Skeletal muscle cell (primary cell): ENCODE data around the gene MAPKAPK3.

Experiments
- DNase-seq: peaks from one replicate; pipeline ENCODE4 v3.0.0-alpha.2; 2010; ENCODE audit warnings: low read depth
- H3K4me3 ChIP-seq: 2 replicates; pipeline ENCODE4 v1.5.1; 2011; ENCODE audit warnings: low read depth, mild to moderate bottlenecking, control low read depth, low read length, moderate library complexity

Gene MAPKAPK3

DNA sequence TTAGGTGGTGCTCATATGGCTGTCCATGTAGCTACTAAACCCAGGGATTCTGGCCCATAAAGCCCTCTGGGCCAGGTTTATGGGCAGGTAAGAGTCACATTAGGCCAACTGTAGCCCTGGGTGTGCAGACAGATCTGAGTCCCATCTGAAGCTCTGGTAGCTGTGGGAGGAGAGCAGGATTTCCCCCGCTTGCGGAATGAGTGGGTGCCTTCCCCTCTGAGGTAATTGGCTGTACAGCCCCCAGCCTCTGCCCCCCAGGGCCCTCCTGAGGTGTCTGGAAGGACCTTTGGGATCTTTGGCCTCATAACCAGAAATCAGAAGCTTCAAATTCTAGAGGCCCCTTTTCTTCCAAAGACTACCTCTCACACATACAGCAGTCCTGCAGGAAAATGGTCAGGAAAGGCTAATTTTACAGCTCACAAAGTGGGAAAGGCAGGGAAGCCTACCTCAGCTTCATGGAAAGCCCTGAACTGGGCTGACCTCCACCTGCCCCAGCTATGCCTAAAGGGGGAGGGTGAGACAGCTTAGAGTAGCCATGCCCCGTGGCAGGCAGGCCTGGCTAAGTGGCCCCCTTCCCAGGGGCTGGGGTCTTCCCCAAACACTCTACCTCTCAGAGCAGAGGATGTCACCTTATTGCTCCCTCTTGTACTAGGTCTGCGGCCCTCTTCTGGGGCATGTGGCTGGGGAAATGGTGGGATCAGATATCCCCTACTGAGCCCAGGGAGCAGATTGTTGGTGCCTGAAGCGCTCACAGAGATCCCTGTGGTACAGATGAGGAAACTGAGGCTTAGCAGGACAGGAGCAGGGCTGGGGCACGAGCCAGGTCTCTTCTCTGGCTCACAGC, 30.8 kb upstream of the MAPKAPK3 start:
- H3K4me3 ChIP-seq = no peak overlapping the region
- DNase-seq = no peak

DNA sequence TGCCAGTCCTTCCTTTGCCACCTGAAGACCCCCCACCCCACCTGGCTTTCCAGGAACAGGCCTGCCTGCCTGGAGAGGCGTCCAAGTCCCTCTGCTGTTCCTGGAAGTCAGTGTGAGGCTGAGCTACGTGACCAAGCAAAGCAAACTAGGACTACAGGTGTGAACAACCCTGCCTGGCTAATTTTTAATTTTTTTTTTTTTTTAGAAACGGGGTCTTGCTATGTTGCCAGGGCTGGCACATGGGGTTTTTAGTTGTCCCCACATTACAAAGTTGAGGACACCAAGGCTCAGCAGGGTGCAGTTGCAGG, 30.2 kb upstream of the MAPKAPK3 start:
- no peak for DNase-seq
- H3K4me3 ChIP-seq = no peak overlapping the region

- DNase-seq = no peak
Measured at GRCh38 chr3:50587373-50587772, 29.6 kb upstream of the MAPKAPK3 start.

DNA sequence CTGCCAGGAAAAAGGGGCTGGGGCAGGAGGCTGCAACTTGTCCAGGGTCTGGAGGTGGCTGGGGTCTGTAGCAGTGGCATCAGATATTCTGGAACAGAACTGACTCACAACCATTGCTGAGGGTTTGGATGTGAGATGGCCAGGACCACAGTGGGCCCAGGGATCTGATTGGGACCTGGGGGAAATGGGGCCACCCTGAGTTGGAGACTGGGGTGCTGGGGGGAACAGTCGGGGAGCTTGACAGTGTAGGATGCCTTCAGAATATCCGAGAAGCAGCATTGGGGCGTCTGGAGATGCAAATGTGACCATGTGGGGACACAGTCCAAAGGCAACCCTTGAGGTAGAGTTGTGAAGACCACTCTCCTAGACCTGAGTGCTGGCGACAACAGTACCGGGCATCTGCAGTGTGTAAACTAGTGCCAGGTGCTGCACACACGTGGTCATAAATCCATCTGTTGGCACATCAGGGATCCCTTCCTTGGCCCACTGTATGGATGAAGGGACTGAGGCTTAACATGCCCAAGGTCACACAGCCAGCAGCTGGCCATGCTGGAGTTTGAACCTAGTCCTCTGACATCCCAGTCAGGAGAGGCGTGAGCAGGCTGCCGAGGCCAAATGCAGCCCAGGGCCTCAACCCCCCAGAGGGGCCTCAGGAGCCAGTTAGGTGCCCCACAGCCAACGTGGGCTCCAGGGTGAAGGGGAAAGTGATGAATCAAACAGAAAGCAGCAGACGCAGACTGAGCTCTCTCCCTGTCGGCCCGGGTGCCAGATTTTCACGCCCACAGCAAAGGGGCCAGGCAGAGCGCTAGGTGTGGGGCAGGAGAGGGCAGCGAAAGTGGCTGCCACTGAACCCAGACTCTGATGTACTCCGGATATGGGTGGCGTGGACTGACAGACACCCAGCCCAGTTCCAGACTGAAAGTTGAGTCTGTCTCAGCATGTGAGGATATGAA, 28.9 kb upstream of the MAPKAPK3 start:
- no peak overlapping the region for H3K4me3 ChIP-seq
- no peak for DNase-seq

More at GRCh38 chr3:50587373-50587772, 29.6 kb upstream of the MAPKAPK3 start:
- H3K4me3 ChIP-seq = no peak overlapping the region

DNA sequence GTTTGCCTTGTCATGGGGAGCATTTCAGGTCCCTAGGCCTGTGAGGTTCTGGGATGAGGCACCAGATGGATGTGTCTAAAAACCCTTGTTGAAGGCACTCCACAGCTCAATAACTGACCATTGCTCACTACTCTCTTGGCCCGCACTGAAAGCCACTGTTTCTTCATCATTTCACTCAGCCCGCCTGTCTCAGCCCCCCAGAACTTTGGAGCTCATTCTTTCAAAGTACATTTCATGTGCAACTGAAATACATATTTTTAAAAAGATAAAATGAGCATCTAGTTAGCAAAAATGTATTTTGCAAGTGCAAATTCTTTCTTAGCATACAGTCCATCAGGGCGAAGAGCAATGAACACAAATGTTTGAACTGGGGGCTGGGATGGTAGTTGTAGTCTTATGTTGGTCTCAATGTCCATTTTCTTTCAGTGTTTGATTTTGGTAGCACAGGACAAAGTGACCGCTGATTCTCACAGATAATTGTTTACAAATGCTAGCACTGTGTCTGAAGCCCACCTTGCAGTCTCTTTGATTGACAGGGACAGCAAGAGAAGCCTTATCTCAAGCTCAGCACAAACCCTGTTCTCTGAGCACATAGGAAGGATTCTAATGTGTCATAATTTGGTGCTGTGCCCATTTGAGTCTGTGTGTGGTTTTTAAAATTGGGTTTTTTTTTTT, 28.1 kb upstream of the MAPKAPK3 start:
- no peak for DNase-seq

GRCh38 chr3:50591196-50591741, 25.7 kb upstream of the MAPKAPK3 start:
- no peak for DNase-seq

More for the DNA sequence above, 28.1 kb upstream of the MAPKAPK3 start:
- H3K4me3 ChIP-seq = no peak overlapping the region

DNA sequence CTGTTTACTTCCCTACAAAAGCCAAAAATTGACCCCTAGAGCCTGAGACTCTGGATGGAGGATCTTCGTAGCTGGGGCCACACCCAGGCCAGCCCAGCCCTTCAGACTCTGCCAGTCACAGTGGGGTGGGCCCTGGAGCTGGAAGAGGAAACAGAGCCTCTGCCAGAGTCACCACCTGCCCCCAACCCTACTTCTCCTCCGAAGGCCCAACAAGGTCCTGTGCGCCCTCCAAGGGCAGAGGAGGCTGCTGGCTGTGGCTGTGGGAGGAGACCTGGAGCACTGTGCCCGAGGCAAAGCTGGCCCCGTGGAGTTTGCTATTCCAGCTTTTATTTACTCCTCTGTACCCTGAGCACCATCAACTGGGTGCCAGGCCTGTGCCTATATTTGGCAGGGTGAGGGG, 24.4 kb upstream of the MAPKAPK3 start:
- DNase-seq = no peak
- no peak overlapping the region for H3K4me3 ChIP-seq

More at GRCh38 chr3:50591196-50591741, 25.7 kb upstream of the MAPKAPK3 start:
- no peak overlapping the region for H3K4me3 ChIP-seq

- no peak for DNase-seq
- no peak overlapping the region for H3K4me3 ChIP-seq
Measured at GRCh38 chr3:50594253-50594785, 22.6 kb upstream of the MAPKAPK3 start.

DNA sequence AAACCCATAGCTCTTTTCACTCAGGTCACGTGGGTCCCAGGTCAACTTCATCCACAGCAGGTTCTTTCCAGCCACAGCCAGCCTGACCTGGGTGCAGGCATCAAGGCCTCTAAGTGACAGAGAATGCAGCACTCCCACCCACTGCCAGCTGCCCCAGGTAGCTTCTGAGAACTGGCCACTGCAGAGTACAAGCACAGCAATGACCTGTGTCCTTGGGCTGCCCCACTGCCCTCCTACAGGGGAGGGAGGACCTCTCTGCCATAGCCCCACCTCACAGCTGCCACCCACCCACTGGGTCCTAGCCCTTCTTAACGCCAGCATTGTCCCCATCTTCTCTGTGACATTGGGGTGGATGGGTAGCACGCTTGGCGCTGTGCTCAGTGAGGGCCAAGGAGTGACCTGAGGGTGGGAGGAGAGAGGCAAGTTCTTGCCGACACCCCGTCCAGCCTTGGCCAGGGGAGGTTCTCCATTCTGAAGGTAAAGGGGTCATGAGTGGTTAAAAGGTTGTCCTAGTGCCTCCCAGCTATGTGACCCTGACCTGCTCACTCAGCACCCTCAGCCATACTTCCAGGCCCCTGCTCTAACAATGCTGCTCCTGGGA, 17.7 kb upstream of the MAPKAPK3 start:
- no peak overlapping the region for H3K4me3 ChIP-seq
- no peak for DNase-seq

DNA sequence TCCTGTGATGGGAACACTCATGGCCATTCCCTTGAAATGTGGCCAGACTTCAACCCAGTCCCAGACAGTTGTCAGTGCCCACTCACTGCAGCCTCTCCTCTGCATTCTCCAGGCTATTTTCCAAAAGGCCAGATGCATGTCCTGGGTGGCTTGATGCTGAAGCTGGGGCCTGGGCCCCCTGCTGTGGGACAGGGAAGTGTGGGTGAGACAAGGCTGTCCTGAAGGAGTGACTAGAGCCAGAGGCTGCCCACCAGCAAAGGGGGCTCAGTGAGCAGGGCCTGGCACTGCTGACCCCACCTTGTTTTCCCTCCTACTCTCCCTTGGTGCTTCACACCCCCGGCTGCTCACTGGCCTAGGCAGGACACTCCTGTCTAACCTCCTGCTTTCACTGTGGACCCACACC, 17.2 kb upstream of the MAPKAPK3 start:
- DNase-seq = no peak
- no peak overlapping the region for H3K4me3 ChIP-seq

- H3K4me3 ChIP-seq = no peak overlapping the region
Measured at GRCh38 chr3:50600141-50600753, 16.7 kb upstream of the MAPKAPK3 start.

DNA sequence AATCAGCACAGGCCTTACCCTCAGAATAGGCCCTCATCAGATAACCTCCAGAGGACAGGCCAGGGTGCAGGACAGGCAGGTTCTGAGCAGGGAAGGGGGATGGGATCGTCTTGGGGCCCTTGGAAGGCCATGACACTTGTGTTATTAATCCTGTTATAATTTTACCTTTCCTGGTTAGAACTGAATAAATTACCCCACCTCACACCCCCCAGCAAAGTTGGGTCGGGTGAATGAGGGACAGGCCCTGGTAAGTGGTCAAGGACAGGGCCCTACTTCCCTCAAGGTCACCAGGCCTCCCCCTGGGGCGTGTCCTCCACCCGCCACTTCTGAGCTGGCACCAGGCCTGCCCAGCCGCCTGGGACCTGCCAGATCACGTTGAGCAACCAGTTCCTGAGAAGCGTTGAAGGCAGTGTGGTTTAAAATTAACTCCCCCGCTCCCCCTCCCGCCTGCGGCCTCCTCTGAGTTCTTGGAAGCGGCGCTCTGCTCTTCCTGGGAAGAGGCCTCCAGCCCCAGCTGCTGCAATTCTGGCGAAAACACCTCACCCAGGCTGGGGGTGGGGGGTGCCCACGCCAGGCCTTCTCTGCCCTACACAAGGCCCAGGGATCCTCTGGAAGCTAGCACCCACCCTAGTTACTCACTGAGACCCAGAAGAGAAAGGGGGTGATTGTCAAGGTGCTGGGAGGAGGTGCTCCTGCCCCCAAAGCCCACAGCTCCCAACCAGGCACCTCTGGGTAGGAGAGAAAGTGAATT, 15.9 kb upstream of the MAPKAPK3 start:
- peak overlapping the region; percentile 7 for H3K4me3 ChIP-seq
- peak; percentile 96 for DNase-seq

More at GRCh38 chr3:50600141-50600753, 16.7 kb upstream of the MAPKAPK3 start:
- DNase-seq = no peak

GRCh38 chr3:50602595-50603191, 14.3 kb upstream of the MAPKAPK3 start:
- DNase-seq = no peak
- no peak overlapping the region for H3K4me3 ChIP-seq

- no peak overlapping the region for H3K4me3 ChIP-seq
- DNase-seq = no peak
Measured at GRCh38 chr3:50603261-50604109, 13.5 kb upstream of the MAPKAPK3 start.

GRCh38 chr3:50604110-50604621, 12.8 kb upstream of the MAPKAPK3 start:
- no peak for DNase-seq
- no peak overlapping the region for H3K4me3 ChIP-seq
